Measurements from ENCODE around the gene ATP8B1. TPM values are rescaled to one million over a fixed set of nuclear protein-coding genes. Genes with fewer than 3 reads are reported as not detected.

Gene ATP8B1
- total RNA-seq, 1 experiment from 2014 or later = 15.9 TPM

DNA sequence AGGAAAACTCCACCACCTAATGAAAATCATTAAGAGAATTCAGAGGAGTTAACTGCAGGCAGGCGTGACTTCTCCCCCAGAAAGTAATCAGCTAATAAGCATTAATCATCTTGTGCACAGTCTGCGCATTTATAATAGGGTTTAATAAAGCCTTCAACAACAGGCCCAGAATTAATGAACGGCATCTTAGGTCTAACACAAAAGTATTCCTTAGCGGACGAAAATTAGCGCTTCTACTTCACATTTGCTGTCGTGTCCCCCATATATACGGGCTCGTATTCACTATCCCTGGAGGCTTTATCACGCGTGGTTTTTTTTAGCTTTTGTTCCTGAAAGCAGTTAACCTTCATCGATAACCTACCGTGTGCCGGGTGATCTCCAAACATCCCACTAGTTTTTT, 1.8 kb downstream of the ATP8B1 start:
- Histone ChIP-seq H3K79me2 (ENCODE audit: insufficient read depth, low read length) (peaks cover 40% of the 10 kb centered on the region), H3K27ac (ENCODE audit: low read depth, low read length) (no peak overlapping the region), H3K27me3 (ENCODE audit: insufficient read depth, low read length) (no peaks in the 10 kb centered on the region), H3K9me2 (ENCODE audit: insufficient read depth) (no peaks in the 10 kb centered on the region), H3K9ac (ENCODE audit: low read length) (no peak overlapping the region; the same call in 1 of the 2 replicates), H3K4me1 (ENCODE audit: control insufficient read depth in 1 of 2, insufficient read depth in 2 of 2, low read length in 2 of 2) (peaks cover 24 to 33% of the 10 kb centered on the region in 2 experiments), H3K4me3 (replicated peaks in 1 of 2; ENCODE audit: low read depth in 1 of 2, low read length in 2 of 2) (peak overlapping the region; percentile 79 to 90; a peak in 3 of 4 replicates), H2AFZ (ENCODE audit: low read depth, low read length, poor library complexity, severe bottlenecking) (no peak overlapping the region), H3K4me2 (ENCODE audit: low read length) (peak overlapping the region; percentile 97), H3K9me3 (ENCODE audit: control insufficient read depth in 1 of 2, insufficient read depth in 1 of 2, low read depth in 1 of 2, low read length in 2 of 2) (no peaks in the 10 kb centered on the region), H3K36me3 (ENCODE audit: control insufficient read depth in 1 of 2, insufficient read depth in 2 of 2, low read length in 2 of 2) (no peaks in the 10 kb centered on the region), H4K20me1 (ENCODE audit: insufficient read depth) (no peaks in the 10 kb centered on the region)
- intact Hi-C loops (cut with micrococcal nuclease) = no loop called here
- ChIA-PET RAD21 (ENCODE audit: low non-redundant PET in 1 of 2, low total read pairs in 2 of 2, uncharacterized antibody in 2 of 2, unreplicated experiment in 2 of 2) (no interaction called here), CTCF (no interaction called here), POLR2A (no interaction called here)
- no TSS peak for BruUV-seq (replicated peaks)
- DNase-seq (ENCODE audit: low read depth, low spot score) (no peak), ATAC-seq (no peak)
- no peak for TF ChIP-seq ZNF274 (IDR thresholded peaks at IDR 0.05; ENCODE audit: low read depth, low read length)
- TF ChIP-seq FOSL1 (IDR thresholded peaks at IDR 0.05; ENCODE audit: low read depth) = no peak
- TF ChIP-seq RAD21 (IDR thresholded peaks at IDR 0.05; ENCODE audit: low read depth) = no peak
- TF ChIP-seq POLR2A (IDR thresholded peaks at IDR 0.05; ENCODE audit: borderline replicate concordance, extremely low read depth, insufficient read depth, insufficient read length) = no peak
- TF ChIP-seq TCF7L2 (IDR thresholded peaks at IDR 0.05; ENCODE audit: borderline replicate concordance, extremely low read depth, insufficient read depth, insufficient read length) = no peak
- TF ChIP-seq SRF (IDR thresholded peaks at IDR 0.05; ENCODE audit: low read depth) = no peak

DNA sequence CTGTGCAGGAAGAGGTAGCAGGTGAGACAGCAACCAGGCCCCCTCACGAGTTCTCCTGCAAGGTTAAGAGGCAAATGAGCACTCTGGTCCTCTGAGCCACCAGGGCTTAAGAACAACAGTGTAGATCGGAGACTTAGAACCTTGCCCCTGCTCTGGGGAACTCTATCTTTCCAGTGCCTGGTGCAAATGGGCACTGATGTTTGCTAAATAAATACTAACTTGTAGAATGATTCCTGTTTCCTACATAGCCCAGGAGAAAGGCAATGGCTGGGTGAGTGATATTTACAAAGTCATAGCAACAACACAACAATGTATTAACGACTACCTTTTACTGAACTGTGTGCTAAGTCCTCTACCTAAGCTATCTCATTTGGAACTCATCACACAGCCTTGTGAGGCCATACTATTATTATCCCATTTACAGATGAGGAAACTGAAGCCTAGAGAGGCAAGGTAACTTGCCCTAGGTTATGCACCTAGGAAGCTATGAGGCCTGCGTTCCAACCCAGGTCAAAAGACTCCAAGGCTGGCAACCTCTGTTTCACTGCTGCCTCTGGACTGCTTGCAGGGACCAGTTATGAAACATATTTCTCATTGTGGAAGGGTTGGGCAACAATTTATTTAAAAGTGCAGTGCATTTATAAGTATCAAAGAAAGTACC, 4.3 kb downstream of the ATP8B1 start:
- no peaks in the 10 kb centered on the region for H3K9me2 ChIP-seq (ENCODE audit: insufficient read depth)
- ChIA-PET CTCF (no interaction called here), POLR2A (no interaction called here), RAD21 (ENCODE audit: low non-redundant PET in 1 of 2, low total read pairs in 2 of 2, uncharacterized antibody in 2 of 2, unreplicated experiment in 2 of 2) (no interaction called here)
- H3K27me3 ChIP-seq (ENCODE audit: insufficient read depth, low read length) = no peaks in the 10 kb centered on the region
- no peaks in the 10 kb centered on the region for H3K36me3 ChIP-seq (ENCODE audit: control insufficient read depth in 1 of 2, insufficient read depth in 2 of 2, low read length in 2 of 2)
- BruUV-seq (replicated peaks) = no TSS peak
- no peak for DNase-seq (ENCODE audit: low read depth, low spot score)
- H3K27ac ChIP-seq (ENCODE audit: low read depth, low read length) = no peak overlapping the region
- H3K9ac ChIP-seq (ENCODE audit: low read length) = no peak overlapping the region
- H3K4me2 ChIP-seq (ENCODE audit: low read length) = no peak overlapping the region
- intact Hi-C loops (cut with micrococcal nuclease) = no loop called here
- H4K20me1 ChIP-seq (ENCODE audit: insufficient read depth) = no peaks in the 10 kb centered on the region
- peaks cover 29 to 45% of the 10 kb centered on the region in 2 experiments for H3K4me1 ChIP-seq (ENCODE audit: control insufficient read depth in 1 of 2, insufficient read depth in 2 of 2, low read length in 2 of 2)
- no peaks in the 10 kb centered on the region for H3K9me3 ChIP-seq (ENCODE audit: control insufficient read depth in 1 of 2, insufficient read depth in 1 of 2, low read depth in 1 of 2, low read length in 2 of 2)
- H3K4me3 ChIP-seq (replicated peaks in 1 of 2; ENCODE audit: low read depth in 1 of 2, low read length in 2 of 2) = no peak overlapping the region
- H2AFZ ChIP-seq (ENCODE audit: low read depth, low read length, poor library complexity, severe bottlenecking) = no peak overlapping the region
- TF ChIP-seq POLR2A (IDR thresholded peaks at IDR 0.05; ENCODE audit: borderline replicate concordance, extremely low read depth, insufficient read depth, insufficient read length) = no peak
- no peak for TF ChIP-seq EZH2 (IDR thresholded peaks at IDR 0.05)
- TF ChIP-seq, protein P1, sequence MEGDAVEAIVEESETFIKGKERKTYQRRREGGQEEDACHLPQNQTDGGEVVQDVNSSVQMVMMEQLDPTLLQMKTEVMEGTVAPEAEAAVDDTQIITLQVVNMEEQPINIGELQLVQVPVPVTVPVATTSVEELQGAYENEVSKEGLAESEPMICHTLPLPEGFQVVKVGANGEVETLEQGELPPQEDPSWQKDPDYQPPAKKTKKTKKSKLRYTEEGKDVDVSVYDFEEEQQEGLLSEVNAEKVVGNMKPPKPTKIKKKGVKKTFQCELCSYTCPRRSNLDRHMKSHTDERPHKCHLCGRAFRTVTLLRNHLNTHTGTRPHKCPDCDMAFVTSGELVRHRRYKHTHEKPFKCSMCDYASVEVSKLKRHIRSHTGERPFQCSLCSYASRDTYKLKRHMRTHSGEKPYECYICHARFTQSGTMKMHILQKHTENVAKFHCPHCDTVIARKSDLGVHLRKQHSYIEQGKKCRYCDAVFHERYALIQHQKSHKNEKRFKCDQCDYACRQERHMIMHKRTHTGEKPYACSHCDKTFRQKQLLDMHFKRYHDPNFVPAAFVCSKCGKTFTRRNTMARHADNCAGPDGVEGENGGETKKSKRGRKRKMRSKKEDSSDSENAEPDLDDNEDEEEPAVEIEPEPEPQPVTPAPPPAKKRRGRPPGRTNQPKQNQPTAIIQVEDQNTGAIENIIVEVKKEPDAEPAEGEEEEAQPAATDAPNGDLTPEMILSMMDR (IDR thresholded peaks at IDR 0.05 in 2 of 3, conservative IDR thresholded peaks at IDR 0.05 in 1 of 3; ENCODE audit: borderline replicate concordance in 1 of 3, insufficient read depth in 1 of 3, low read depth in 2 of 3, low read length in 2 of 3) = no peak
- TF ChIP-seq SP1 (IDR thresholded peaks at IDR 0.05; ENCODE audit: low read depth) = no peak
- no peak for TF ChIP-seq FOSL1 (IDR thresholded peaks at IDR 0.05; ENCODE audit: low read depth)
- TF ChIP-seq, protein P2, sequence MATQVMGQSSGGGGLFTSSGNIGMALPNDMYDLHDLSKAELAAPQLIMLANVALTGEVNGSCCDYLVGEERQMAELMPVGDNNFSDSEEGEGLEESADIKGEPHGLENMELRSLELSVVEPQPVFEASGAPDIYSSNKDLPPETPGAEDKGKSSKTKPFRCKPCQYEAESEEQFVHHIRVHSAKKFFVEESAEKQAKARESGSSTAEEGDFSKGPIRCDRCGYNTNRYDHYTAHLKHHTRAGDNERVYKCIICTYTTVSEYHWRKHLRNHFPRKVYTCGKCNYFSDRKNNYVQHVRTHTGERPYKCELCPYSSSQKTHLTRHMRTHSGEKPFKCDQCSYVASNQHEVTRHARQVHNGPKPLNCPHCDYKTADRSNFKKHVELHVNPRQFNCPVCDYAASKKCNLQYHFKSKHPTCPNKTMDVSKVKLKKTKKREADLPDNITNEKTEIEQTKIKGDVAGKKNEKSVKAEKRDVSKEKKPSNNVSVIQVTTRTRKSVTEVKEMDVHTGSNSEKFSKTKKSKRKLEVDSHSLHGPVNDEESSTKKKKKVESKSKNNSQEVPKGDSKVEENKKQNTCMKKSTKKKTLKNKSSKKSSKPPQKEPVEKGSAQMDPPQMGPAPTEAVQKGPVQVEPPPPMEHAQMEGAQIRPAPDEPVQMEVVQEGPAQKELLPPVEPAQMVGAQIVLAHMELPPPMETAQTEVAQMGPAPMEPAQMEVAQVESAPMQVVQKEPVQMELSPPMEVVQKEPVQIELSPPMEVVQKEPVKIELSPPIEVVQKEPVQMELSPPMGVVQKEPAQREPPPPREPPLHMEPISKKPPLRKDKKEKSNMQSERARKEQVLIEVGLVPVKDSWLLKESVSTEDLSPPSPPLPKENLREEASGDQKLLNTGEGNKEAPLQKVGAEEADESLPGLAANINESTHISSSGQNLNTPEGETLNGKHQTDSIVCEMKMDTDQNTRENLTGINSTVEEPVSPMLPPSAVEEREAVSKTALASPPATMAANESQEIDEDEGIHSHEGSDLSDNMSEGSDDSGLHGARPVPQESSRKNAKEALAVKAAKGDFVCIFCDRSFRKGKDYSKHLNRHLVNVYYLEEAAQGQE (IDR thresholded peaks at IDR 0.05; ENCODE audit: low read depth) = no peak
- H3K79me2 ChIP-seq (ENCODE audit: insufficient read depth, low read length) = peaks cover 52% of the 10 kb centered on the region
- ATAC-seq = no peak

All from HCT116 (cell line).